ENCODE results near the gene ECE1.
"Not testable (repeated sequence)": the region's sequence is repeated elsewhere in the genome, so short reads cannot be mapped to it uniquely, and the experiment has no call there.

Gene ECE1

GRCh38 chr1:21188235-21188634 is 102.0 kb downstream of the ECE1 start:
- no peak for TF ChIP-seq CTCF (IDR thresholded peaks at IDR 0.05; ENCODE audit: low read depth, low read length)
- DNase-seq (ENCODE audit: low read depth, low spot score) = no peak
- no peak overlapping the region for H3K4me3 ChIP-seq (ENCODE audit: low read depth, low read length)
- in situ Hi-C loops (cut with HindIII; ENCODE audit: low sequenced_read_pairs) = no loop called here

- DNase-seq (ENCODE audit: low read depth, low spot score) = no peak
- TF ChIP-seq CTCF (IDR thresholded peaks at IDR 0.05; ENCODE audit: low read depth, low read length) = no peak
- in situ Hi-C loops (cut with HindIII; ENCODE audit: low sequenced_read_pairs) = no loop called here
Observed at GRCh38 chr1:21185221-21185731, 105.0 kb downstream of the ECE1 start.

GRCh38 chr1:21184276-21184675 is 106.0 kb downstream of the ECE1 start:
- no peak overlapping the region for H3K4me3 ChIP-seq (ENCODE audit: low read depth, low read length)
- TF ChIP-seq CTCF (IDR thresholded peaks at IDR 0.05; ENCODE audit: low read depth, low read length) = no peak
- in situ Hi-C loops (cut with HindIII; ENCODE audit: low sequenced_read_pairs) = no loop called here
- DNase-seq (ENCODE audit: low read depth, low spot score) = no peak

More at GRCh38 chr1:21185221-21185731, 105.0 kb downstream of the ECE1 start:
- H3K4me3 ChIP-seq (ENCODE audit: low read depth, low read length) = no peak overlapping the region

GRCh38 chr1:21182181-21182731 is 108.0 kb downstream of the ECE1 start:
- no peak for DNase-seq (ENCODE audit: low read depth, low spot score)
- in situ Hi-C loops (cut with HindIII; ENCODE audit: low sequenced_read_pairs) = no loop called here
- no peak overlapping the region for H3K4me3 ChIP-seq (ENCODE audit: low read depth, low read length)
- TF ChIP-seq CTCF (IDR thresholded peaks at IDR 0.05; ENCODE audit: low read depth, low read length) = no peak

GRCh38 chr1:21178271-21178670 is 112.0 kb downstream of the ECE1 start:
- H3K4me3 ChIP-seq (ENCODE audit: low read depth, low read length); in situ Hi-C loops (cut with HindIII; ENCODE audit: low sequenced_read_pairs); DNase-seq (ENCODE audit: low read depth, low spot score): not testable (repeated sequence)

GRCh38 chr1:21176586-21177555 is 113.4 kb downstream of the ECE1 start, which contains the start of gene EIF4G3:
EIF4G3 (minus strand) TSS chr1:21176897; CDS start chr1:21002742, 174,155 bp downstream.
- peak within 1 kb of the TSS; percentile 77 for H3K4me3 ChIP-seq (ENCODE audit: low read depth, low read length)
- TF ChIP-seq CTCF (IDR thresholded peaks at IDR 0.05; ENCODE audit: low read depth, low read length) = no peak
- in situ Hi-C loops (cut with HindIII; ENCODE audit: low sequenced_read_pairs) = no loop called here
- peak; percentile 98 for DNase-seq (ENCODE audit: low read depth, low spot score)
